Brain microvascular endothelial cell (primary cell): Measurements from ENCODE around the gene TXNRD1.

ENCODE experiments used
- DNase-seq: peaks from one replicate; pipeline ENCODE4 v3.0.0-alpha.2; 2020
- H3K27ac ChIP-seq: fragments of 250-450 bp; sonication (Bioruptor Pico); 2 replicates; pipeline ENCODE4 v1.5.1; 2020; ENCODE audit warnings: mild to moderate bottlenecking, moderate library complexity
- H3K27me3 ChIP-seq: fragments of 250-450 bp; sonication (Bioruptor Pico); replicated peaks from 2 replicates; pipeline ENCODE4 v1.5.1; 2020; ENCODE audit warnings: mild to moderate bottlenecking
- H3K36me3 ChIP-seq: fragments of 250-450 bp; sonication (Bioruptor Pico); replicated peaks from 2 replicates; pipeline ENCODE4 v1.5.1; 2020; ENCODE audit warnings: mild to moderate bottlenecking
- H3K4me3 ChIP-seq: 2 replicates; pipeline ENCODE4 v1.5.1; 2011; ENCODE audit warnings: low read depth, mild to moderate bottlenecking, control low read depth, low read length, moderate library complexity
- CTCF ChIP-seq: IDR thresholded peaks from 2 replicates; pipeline ENCODE4 v1.5.1; 2011; ENCODE audit warnings: low read depth, mild to moderate bottlenecking, moderate library complexity, low read length, control low read depth, inconsistent platforms; ENCODE audit errors: missing control alignments
- in situ Hi-C: cut with HindIII; loops from 2 replicates; pipeline ENCODE4 v1.10.0; 2017; ENCODE audit warnings: low sequenced_read_pairs, low pct_ligation_motif_present

TXNRD1 gene

DNA sequence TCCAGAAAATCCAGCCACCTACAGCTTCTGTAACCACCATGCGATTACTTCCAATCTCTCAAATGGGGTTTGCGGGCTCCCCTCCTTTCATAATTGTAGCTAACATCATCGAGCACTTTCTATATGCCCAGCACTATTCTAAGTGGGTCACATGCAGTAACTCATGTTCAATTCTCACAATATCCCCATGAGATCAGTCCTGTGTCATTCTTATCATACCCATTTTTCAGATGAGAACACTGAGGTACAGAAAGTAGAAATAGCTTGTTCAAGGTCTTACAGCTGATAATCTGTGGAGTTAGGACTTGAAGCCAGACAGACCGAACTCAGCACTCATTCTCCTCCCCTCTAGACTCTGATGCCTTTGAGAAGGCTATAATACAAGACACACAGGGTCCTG lies 162.8 kb downstream of the TXNRD1 start:
- Histone ChIP-seq H3K36me3 (no peaks in the 10 kb centered on the region), H3K4me3 (no peak overlapping the region), H3K27ac (no peak overlapping the region), H3K27me3 (no peaks in the 10 kb centered on the region)
- in situ Hi-C loops: no loop called here
- no peak for TF ChIP-seq CTCF
- DNase-seq: no peak

DNA sequence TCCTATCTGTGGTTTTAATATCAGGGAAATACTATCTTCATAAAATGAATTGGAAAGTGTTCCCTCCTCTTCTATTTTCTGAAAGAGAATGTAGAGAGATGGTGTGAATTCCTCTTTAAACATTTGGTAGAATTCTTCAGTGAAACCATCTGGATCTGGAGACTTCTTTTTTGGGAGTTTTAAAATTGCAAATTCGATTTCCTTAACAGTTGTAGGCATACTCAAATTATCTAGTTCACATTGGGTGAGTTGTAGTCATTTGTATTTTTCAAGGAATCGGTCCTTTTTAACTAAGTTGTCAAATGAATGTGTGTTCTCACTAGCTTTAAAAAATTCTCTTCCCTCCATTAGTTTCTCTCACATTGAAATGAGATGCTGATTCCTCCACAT lies 165.8 kb downstream of the TXNRD1 start:
- no peak overlapping the region for H3K4me3 ChIP-seq
- H3K36me3 ChIP-seq: no peaks in the 10 kb centered on the region
- H3K27me3 ChIP-seq: no peaks in the 10 kb centered on the region
- no peak for TF ChIP-seq CTCF
- no peak for DNase-seq
- no peak overlapping the region for H3K27ac ChIP-seq
- in situ Hi-C loops: no loop called here

GRCh38 chr12:104381731-104382480 lies 166.3 kb downstream of the TXNRD1 start:
- in situ Hi-C loops: no loop called here
- H3K27me3 ChIP-seq: no peaks in the 10 kb centered on the region
- H3K27ac ChIP-seq: no peak overlapping the region
- no peak overlapping the region for H3K4me3 ChIP-seq
- TF ChIP-seq CTCF: peak; percentile 98
- DNase-seq: peak; percentile 73
- H3K36me3 ChIP-seq: no peaks in the 10 kb centered on the region

DNA sequence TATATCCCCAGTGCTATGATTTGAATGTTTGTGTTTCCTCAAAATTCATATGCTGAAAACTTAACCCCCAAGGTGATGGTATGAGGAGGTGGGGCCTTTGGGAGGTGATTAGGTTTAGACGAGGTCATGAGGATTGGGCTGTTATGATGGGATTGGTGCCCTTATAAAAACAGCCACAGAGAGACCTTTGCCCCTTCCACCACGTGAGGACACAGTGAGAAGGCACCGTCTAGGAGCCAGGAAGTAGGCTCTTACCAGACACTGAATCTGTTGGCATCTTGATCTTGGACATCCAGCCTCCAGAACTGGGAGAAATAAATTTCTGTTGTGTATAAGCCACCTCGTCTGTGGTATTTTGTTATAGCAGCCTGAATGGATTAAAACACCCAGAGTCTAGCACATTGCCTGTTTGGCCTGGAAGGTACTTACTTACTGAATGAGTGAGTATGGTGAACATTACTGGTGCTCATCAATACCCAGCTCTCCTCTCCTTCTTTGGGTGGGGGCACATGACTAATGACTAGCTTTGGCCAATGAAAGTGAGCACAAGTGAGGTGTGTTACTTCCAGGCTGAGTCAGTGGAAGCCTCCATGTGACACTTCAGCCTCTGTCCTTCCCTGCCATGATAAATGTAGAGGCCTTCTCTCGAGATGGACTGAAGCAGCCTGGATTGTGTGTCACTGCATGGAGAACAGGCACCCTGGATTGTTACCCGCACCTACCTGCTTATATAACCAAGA lies 168.7 kb downstream of the TXNRD1 start:
- no peak overlapping the region for H3K4me3 ChIP-seq

DNA sequence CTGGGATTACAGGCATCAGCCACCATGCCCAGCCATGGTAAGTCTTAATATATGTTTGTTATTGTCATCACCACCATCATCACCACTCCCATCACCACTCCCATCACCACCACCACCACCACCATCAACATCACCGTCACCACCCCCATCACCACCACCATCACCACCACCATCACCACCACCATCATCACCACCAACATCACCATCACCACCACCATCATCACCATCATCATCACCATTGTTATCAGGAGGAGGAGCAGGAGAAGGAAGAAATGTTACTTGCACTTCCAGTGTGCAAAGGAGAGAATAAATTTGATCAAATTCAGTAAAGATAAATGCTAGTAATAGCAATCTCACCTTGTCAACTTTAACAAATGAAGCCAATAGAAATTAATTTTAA lies 169.9 kb downstream of the TXNRD1 start:
- TF ChIP-seq CTCF: no peak
- no peaks in the 10 kb centered on the region for H3K36me3 ChIP-seq
- no peak for DNase-seq
- no peak overlapping the region for H3K27ac ChIP-seq
- no peak overlapping the region for H3K4me3 ChIP-seq
- in situ Hi-C loops: no loop called here
- no peaks in the 10 kb centered on the region for H3K27me3 ChIP-seq

More for the DNA sequence above, 168.7 kb downstream of the TXNRD1 start:
- in situ Hi-C loops: no loop called here
- no peak for TF ChIP-seq CTCF
- Histone ChIP-seq H3K36me3 (no peaks in the 10 kb centered on the region), H3K27me3 (no peaks in the 10 kb centered on the region), H3K27ac (no peak overlapping the region)
- no peak for DNase-seq
